ENCODE data around the gene HGF. TPM values are rescaled to one million over a fixed set of nuclear protein-coding genes. Genes with fewer than 3 reads are reported as not detected.
"Not testable (repeated sequence)": the region's sequence is repeated elsewhere in the genome, so short reads cannot be mapped to it uniquely, and the experiment has no call there.

Gene HGF
- total RNA-seq, result 4.7 TPM

DNA sequence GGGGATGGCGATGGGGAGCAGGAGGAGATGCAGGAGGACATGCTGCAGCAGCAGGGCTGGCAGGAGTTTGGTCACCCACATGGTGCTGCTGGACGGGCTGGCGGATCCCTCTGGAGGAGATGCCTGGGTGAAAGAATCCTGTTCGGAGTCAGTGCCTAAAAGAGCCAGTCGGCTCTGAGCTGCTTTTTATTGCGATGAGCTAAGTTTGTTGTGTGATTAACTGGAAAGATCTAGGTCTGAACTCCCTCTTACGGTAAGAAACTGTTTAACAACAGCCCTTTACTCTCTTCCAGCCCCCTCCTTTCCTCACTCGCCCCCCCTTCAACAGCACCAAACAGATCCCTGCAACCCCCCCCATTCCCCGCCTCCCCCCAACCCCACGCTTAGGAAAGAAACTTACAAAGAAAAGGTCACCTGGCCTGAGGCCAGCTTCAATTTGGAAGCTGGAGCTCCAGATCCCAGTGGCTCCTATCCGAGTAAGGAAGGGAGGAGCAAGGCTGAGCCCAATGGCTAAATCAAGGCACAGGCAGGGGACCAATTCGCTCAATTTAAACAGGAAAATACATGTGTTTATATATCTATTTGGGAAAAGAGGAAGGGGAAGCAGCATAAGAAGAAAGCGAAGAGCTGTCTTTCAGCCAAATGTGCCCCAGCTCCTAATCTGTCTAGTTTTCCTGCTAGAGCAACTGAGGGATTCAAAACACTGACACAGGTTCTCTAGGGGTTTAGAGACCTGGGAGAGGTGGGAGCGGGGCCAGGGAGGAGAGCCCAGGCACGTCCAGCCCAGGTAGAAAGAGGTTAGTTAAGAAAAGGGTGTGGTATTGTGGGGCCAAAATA lies at the start of gene HGF:
TSS of gene HGF (minus strand) at position 157 of the 837 bp plus-strand sequence. CDS start at position 81, 76 bp downstream.
- DNase-seq, result peak; percentile 37

DNA sequence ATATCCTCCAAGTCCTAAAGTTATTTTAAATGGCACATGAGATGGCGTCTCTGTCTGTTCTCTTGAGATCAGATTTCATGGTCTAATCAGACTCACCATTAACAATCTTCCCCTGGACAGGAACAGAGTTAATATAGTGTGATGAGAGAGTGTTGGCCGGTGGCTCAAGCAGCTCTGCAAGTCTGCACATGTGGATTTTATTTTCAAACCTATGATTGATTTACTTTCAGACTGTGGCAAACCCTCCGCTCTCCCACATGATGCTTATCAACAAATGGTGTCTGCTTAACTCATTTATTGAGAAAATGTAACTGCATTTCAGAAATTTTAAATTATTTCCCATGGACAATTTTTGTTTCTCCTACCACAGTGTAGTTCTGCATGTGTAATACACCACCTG lies 46.5 kb upstream of the HGF start:
- no peak for DNase-seq

DNA sequence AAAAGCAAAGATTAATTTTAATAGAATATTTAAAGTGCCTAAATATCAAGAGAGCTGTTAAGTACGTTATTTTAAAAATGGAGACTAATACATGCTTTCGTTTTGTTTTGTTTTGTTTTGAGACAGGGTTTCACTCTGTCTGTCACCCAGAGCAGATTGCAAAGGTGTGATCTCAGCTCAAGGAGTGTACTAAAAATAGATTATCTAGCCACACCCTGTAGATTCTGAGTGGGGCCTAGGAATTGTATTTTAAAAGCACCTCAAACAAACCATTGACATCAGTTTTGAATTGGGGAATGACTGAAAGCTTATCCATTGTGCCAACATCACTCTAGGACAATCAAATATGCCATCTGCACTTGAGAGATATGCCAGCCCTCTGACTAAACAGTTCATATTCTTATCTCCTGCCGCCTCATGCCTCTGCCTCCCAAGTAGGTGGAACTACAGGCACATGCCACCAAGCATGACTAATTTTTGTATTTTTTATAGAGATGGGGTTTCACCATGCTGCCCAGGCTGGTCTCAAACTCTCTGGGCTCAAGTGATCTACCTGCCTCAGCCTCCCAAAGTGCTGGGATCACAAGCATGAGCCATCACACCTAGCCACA lies 43.1 kb upstream of the HGF start:
- DNase-seq, result not testable (repeated sequence)

DNA sequence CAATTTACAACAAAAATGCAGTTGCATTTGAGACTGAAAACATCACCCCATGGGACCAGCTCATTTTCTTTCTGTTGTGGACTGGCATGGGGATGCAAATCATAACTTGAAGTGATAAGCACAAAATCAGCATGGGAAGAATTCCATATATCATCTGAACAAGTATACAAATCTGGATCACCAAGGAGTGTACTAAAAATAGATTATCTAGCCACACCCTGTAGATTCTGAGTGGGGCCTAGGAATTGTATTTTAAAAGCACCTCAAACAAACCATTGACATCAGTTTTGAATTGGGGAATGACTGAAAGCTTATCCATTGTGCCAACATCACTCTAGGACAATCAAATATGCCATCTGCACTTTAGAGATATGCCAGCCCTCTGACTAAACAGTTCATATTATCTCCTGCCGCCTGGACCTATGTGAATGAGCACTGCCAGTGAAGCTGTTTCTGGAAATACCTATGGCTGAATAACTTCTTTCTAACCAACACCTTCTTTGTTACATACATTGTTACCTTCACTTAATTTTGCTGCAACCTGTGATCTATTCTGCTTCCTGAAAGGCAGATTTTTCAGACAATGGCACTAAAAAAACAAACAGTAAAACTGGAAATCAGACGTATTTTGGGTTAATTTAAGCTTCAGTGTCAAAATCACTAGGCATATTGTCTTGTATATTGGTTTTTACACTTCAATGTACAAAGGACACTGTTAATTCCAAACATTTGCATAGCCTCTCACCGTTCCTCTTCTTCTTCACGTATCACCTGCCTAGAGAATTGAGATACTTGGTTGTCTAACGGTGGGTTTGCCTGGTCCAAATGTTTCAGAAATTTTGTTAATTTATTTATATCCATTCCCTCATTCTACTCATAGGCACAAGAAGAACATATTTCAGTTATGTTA lies 42.4 kb upstream of the HGF start:
- no peak for DNase-seq

DNA sequence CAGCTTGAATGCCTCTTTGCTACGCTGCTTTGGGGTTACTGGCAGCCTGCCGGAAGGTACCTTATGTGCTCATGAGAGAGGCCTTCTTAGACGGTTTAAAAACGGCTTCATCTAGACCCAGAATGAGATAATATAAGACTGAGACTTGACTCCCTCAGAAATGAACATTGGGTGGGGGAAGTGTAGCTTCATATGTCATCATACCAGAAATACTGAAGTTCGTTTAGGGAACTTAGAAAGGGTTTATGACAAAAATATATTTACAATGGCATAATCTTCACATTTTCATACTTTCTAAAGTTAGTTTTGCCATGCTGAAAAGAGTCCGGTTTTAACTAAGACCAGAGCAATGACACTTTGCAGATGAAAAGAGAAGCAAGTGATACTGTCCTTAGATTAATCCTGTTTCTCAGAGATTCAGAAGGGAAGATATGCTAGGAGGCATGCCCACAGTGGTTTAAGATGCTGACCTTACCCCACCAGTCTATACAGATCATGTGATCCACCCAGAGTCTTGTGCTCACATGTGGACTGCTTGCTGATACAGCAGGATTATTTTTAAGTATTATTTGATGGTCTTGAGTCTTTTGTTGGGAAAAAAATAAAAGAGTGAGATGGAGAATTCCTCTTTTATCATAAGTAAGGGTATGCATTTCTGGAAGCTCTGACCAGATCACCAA lies 40.8 kb upstream of the HGF start:
- DNase-seq, result no peak

DNA sequence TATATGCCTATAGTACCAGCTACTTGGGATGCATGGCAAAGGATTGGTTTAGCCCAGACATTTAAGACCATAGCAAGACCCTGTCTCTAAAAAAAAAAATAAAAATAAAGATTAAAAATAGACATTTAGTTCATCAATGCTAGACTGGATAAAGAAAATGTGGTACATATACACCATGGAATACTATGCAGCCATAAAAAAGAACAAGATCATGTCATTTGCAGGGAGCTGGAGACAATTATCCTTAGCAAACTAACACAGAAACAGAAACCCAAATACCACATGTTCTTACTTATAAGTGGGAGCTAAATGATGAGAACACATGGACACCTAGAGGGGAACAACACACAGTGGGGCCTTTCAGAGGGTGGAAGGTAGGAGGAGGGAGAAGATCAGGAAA lies 38.5 kb upstream of the HGF start:
- DNase-seq, result not testable (repeated sequence)

DNA sequence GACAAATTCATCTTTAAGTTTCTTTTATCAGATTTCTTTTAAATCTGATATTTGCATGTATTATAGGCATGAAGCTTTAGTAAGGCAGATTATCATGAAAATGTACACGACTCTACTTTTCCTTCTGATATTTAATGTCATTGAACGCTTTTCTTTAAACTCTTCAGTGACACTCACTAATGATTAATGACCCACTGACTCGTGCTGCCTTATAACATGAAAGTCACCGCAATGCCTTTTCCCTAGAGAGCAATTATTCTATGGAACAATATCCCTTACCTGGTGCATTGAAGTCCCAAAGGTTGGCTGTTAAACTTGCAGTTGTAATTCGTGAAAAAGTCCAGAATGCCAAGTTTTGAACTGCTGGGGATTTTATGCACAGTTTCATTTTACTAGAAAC lies 33.4 kb upstream of the HGF start:
- no peak for DNase-seq

DNA sequence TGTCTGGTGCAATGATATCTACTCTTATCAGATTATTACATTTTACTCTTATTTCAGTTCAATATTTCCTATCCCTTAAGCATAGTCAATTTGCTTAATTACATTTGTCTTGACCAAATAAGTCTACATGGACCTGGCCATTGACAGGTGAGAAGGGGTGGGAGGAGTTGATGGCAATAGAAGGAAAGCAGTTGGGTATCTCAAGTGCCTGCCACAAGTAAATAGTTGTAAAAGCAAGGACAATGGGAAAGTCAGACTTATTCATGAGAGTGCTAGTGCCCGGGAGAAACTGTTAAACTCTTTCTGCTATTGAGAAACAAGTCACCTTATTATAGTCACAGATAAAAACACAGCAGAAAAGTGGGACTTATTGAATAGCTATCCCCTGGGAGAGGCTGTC lies 32.4 kb upstream of the HGF start:
- no peak for DNase-seq

DNA sequence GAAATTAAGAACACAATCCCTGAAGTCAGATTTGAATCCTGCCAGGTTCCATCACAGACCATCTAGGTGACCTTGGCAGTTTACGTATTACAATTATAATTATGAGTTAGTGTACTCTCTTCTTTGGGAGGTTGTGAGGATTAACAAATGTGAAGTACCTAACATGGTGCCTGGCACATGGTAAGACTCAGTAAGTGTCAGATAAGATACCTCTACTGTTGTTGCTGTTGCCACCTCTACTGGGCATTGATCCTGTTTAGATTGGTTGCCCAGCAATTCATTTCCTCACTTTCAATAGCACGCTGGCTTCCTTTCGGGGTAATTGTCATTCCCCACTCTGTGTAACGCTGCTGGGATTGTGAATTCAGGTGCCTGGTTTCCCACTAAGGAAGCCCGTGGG lies 31.7 kb upstream of the HGF start:
- DNase-seq, result no peak

DNA sequence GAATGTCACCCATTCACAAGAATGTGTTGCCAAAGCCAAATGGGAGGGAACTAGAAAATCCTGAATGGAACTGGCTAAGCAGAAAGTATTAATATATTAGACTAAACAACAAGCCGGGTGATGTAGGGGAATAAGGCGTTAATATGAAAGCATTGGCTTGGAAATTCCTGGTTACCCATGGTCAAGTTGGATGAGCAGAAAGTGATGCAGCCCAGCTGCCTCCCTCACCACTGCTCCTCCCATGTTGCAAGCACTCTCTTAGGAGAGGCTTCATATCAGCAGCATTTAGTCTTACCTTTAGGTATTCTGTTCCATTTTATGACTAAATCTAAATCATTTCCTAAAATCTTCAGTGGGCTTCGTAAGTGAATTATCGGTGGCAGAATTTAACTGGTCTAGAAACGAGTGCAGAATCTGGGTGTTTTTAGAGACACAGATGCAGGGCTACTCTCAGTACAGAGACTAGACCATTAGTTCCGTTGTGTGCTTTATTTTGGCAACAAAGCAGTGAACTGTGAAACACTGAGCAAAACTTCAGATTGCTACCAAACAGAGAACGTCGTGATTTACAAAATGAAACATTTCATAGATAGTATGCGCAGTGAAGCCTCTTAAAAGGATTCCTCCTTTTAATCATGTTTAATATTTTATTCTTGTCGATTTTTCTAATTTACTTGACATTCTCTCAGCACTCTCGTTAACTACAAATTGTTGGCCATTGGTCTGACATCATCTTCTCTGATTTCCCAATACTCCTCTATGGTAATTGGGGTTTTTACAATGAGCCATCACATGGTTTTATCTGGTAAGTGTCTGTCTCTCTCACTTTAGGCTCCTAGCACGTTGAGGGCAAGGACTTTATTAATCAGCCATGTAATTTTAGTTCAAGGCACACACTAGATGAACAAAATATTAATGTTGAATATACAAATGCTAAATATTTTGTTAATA lies 22.0 kb upstream of the HGF start:
- DNase-seq, result no peak

DNA sequence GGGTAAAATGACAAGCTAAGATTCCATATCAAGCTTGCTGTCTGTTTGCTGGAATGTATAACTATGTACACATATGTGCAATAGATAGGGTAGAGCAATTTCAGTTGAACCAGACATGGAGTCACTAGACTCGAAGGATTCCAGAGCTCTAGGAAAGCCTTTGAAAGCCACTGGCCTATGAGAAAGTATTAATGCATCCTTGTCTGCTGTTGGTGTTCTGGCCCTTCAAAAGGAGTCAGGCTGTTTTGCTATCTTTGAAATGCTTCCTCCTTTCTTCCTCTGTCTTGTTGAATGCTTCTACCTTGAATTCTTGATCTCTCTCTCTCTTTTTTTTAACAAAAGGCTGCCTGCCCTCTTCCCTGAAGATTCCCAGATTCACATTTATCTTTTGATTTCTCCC lies 20.8 kb upstream of the HGF start:
- no peak for DNase-seq

DNA sequence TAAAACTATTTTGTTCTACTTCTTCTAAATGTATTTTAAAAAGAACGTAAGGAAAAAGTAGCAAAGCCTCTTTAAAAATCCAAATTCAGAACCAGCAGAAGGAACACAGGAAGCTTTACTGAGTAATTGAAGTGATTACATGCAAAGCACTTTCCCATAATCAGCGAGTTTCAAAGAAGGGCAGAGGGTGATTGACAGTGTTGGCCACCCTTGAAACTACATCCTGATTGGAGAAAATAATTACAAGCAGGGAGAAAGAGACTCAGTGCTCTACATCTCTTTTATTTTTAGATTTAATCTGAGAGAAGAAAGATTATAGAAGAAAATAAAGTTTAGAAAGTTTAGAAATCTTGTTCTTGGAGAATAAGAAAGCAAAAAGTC lies 20.3 kb upstream of the HGF start:
- DNase-seq, result no peak

DNA sequence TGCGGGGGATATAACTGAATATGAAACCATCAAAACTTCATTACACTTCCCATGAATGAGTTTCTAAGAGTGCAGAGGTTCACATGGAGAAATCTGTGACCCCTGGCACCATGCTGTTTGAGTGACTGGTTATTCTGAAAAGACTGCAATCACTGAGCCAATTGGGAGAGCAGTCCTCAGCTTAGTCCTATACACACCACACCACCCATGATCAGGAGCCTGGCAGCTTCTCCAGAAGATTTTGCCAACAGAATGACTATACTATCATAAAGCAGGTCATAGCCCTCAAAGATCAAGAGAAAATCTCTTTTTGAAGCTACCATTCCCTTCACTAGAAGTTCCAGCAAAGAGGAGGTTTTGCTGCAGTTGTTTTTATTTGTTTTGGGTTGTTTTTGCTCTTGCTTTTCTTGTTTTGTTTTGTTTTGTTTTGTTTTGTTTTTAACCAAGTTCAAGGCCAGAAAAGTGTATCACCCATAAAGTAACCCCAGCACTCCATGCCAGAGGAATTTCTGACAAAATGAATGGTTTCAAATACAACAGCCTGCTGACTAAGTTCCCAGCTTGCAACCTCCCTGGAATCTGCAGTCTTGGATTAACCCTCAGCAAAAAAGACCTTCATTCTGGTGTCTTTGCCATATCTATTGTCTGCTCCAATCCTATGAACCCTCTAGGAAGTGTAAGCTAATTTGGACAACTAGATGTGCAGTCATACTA lies 19.7 kb upstream of the HGF start:
- DNase-seq, result no peak

DNA sequence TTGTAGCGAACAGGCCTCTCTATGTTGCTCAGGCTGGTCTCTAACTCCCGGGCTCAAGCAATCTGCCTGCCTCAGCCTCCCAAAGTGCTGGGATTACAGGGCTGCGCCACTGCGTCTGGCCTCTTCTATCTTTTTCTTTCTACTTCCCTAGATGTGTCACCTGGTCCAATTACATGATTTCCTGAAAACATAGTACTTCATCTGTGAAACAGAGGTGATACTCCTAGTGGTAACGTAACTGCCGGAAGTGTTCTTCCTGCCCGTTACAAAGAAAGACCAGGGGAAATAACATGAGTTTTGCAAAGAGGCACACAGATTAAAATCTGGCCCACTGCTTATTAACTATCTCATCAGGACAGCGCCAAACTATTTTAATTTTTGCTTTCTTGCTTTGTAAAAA lies 18.4 kb upstream of the HGF start:
- no peak for DNase-seq

DNA sequence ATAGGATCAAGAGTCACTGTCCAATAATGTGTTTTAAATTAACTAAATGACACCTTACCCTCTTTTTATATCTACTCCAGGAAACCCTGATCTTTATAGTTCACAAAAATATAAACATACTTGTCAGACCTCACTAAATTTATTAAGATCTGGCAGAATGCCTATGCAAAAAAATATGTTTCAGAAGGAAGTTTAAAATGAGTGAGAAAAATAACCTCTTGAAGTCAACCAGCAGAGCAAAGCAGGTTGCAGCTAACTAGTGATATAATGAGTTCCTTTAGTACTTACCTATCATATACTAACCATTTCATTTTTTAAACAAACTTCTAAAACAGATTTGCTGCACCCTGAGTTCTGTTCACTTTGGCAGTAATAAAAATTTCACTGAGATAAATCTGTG lies 14.0 kb upstream of the HGF start:
- DNase-seq, result no peak

DNA sequence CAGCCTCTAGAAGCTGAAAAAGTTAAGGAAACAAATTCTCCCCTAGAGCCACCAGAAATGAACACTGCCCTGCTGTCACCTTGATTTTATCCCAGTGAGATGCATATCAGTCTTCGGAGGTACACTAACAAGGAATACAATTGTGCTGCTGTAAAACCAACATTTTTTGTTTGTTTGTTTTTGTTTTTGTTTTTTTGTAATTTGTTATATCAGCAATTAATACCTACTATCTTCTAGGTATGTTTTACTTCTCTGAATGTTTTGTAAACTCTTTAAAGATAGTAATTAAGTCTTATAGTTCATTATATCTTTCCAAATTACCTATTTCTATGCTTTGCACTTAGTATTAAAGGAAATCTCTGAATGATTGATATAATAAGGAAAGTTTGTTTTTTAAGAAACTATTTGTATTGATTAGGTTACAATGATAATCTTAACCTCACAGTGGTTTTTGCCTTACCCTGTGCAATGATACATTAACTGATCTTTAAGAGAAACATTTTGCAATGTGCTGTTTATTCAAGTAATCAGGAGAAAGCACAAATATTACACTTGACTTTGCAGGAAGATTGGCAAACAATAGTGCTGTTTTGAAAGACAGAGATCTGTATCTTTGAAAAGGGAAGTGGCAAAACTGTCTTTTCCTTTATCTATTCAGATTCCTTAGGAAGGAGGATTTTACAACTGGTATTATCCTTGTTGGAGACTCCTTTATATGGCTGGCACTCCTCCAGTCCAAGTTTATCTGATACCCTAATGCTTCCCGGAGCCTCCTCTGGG lies 11.3 kb upstream of the HGF start:
- no peak for DNase-seq

DNA sequence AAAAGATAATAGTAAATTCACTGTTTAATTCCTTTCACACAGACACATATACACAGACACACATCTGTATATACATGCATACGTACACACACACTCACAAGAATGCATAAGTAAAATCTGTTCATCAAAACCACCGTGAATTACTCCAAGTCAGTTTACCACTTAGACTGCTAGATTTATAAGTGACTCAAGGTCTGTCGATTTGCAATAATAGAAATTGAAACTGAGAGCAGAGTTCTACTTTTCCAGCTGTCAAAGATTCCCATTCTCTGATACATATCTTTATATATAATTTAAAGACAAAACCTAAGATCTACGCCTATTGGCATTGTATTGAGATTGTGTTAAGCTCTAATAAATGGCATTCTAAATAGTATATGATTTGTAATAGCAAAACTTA lies 9.9 kb upstream of the HGF start:
- no peak for DNase-seq

DNA sequence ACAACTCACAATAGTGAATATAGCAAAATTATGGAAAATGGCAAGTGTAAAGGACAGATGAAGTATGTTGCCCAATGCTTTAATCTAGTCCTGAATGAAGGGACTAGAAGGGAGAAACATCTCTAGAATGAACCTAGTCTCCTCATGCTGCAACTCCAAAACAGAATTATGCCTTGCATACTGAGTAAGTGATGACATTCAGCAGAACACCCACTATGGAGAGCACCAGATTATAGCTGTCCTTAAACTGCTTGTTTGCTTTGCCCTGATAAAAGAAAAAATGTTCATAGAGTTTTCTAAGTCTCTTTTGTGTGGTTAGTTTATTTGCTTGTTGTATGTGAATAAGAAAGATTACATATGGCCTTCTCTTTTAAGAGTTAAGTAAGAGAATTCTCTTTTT lies 7.8 kb upstream of the HGF start:
- no peak for DNase-seq

DNA sequence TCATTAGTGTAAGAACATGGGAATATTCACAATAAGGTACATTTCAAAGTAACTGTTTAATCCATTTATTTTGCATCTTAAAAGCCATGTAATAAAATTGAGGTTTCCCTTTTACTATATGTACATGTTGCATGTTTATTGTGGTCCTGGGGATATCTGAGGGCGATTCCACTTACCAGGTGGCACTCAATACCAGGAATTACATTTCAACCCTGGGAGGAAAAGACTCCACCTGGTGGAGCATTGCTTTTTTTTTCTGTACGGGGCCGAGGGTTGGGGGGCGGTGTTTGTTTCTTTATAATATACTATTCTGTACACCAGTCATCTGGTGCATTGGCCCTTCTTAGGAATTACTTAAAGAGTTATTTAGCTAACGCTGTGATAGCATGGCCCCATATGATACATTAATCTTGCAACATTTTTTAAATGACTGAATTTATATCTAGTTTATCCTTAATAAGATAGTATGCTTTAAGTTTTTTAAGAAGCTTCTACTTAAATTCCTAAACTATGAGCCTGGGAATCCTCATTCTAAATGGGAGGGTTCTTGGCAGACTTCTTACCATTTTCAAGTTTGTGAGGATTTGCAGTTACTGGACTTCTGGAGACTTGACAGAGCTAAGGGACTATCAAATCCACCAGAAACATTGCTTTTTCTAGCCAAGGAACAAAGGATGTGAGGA lies 7.2 kb upstream of the HGF start:
- no peak for DNase-seq
